CD4-positive, CD25-positive, alpha-beta regulatory T cell (primary cell): Measurements from ENCODE around the gene CCSER1. TPM values are rescaled to one million over a fixed set of nuclear protein-coding genes. Genes with fewer than 3 reads are reported as not detected.

Experiments
- ATAC-seq, 2 donors: fragments of 150-1000 bp; cut with Tn5 transposase; one replicate each; pipeline ENCODE4 v1.10.0; 2021; ENCODE audit warnings: low read depth in 2 of 2, moderate number of reproducible peaks in 2 of 2, moderate library complexity in 1 of 2
- DNase-seq, 3 donors: peaks; one replicate each; pipeline versions ENCODE4 v3.0.0 to v3.0.0-alpha.2; 2012 to 2022; ENCODE audit warnings: mixed read lengths in 1 of 3
- H3K27ac ChIP-seq: one replicate; pipeline ENCODE4 v1.7.0; 2013; ENCODE audit warnings: mild to moderate bottlenecking, low read length; ENCODE audit not compliant: insufficient read depth, poor library complexity, severe bottlenecking
- H3K27me3 ChIP-seq: one replicate; pipeline ENCODE4 v1.7.0; 2013; ENCODE audit warnings: low read length; ENCODE audit not compliant: control insufficient read depth, insufficient read depth
- H3K36me3 ChIP-seq: one replicate; pipeline ENCODE4 v1.7.0; 2013; ENCODE audit warnings: mild to moderate bottlenecking, low read length, moderate library complexity; ENCODE audit not compliant: control insufficient read depth, insufficient read depth
- H3K4me1 ChIP-seq: 2 replicates; pipeline ENCODE4 v1.7.0; 2013; ENCODE audit warnings: mild to moderate bottlenecking, low read length; ENCODE audit not compliant: insufficient read depth, control insufficient read depth, poor library complexity, severe bottlenecking
- H3K4me3 ChIP-seq: one replicate; pipeline ENCODE4 v1.7.0; 2013; ENCODE audit warnings: low read depth, mild to moderate bottlenecking, low read length, moderate library complexity
- H3K9me3 ChIP-seq, 2 experiments: 1 replicate in 1 of 2; 2 replicates in 1 of 2; pipeline ENCODE4 v1.7.0; 2013; ENCODE audit warnings: low read length in 2 of 2, mild to moderate bottlenecking in 1 of 2, moderate library complexity in 1 of 2; ENCODE audit not compliant: control insufficient read depth in 2 of 2
- H3K27ac Mint-ChIP-seq, 3 donors: one replicate each; pipeline ENCODE4 v1.8.0; 2020 to 2022; ENCODE audit warnings: mild to moderate bottlenecking in 3 of 3, mixed read lengths in 3 of 3, moderate library complexity in 2 of 3
- H3K27me3 Mint-ChIP-seq: one replicate; pipeline ENCODE4 v1.8.0; 2022; ENCODE audit warnings: mild to moderate bottlenecking, mixed read lengths
- H3K36me3 Mint-ChIP-seq: one replicate; pipeline ENCODE4 v1.8.0; 2020; ENCODE audit warnings: mixed read lengths
- H3K4me1 Mint-ChIP-seq, 4 donors: one replicate each; pipeline ENCODE4 v1.8.0; 2020 to 2022; ENCODE audit warnings: mixed read lengths in 4 of 4, mild to moderate bottlenecking in 1 of 4
- H3K4me3 Mint-ChIP-seq, 4 donors: one replicate each; pipeline ENCODE4 v1.8.0; 2020 to 2022; ENCODE audit warnings: mild to moderate bottlenecking in 4 of 4, mixed read lengths in 4 of 4, moderate library complexity in 3 of 4
- H3K9me3 Mint-ChIP-seq, 7 donors: one replicate each; pipeline ENCODE4 v1.8.0; 2020 to 2022; ENCODE audit warnings: mixed read lengths in 7 of 7, mild to moderate bottlenecking in 3 of 7, moderate library complexity in 2 of 7
- polyA plus RNA-seq, 4 donors: library from polyadenylated mRNA; unstranded; fragments of 300-500 nt; fragmentation: Illumina TruSeq; gene quantifications; one replicate each; pipeline ENCODE4 v1.2.3, GENCODE V29; 2021
- total RNA-seq: library from RNA; stranded (reverse); gene quantifications from one replicate; pipeline ENCODE4 v1.2.3, GENCODE V29; 2022

The CCSER1 gene
- total and polyA plus RNA-seq, 5 donors from 2014 or later = 0.20 to 0.60 TPM; not detected in 3

- Histone ChIP-seq H3K27me3 (no peaks in the 10 kb centered on the region), H3K4me3 (no peak overlapping the region), H3K4me1 (no peaks in the 10 kb centered on the region), H3K9me3 (no peaks in the 10 kb centered on the region), H3K36me3 (no peaks in the 10 kb centered on the region), H3K27ac (no peak overlapping the region)
- H3K36me3 Mint-ChIP-seq = no peaks in the 10 kb centered on the region
- H3K4me1 Mint-ChIP-seq = no peaks in the 10 kb centered on the region
- no peak overlapping the region for H3K27ac Mint-ChIP-seq
- ATAC-seq (no peak), DNase-seq (no peak)
- H3K4me3 Mint-ChIP-seq = no peak overlapping the region
- peaks cover 0 to 8% (median 2%) of the 10 kb centered on the region in 7 donors for H3K9me3 Mint-ChIP-seq
- no peaks in the 10 kb centered on the region for H3K27me3 Mint-ChIP-seq
These were observed 591.7 kb downstream of the CCSER1 start for GRCh38 chr4:90718931-90719330.

- no peaks in the 10 kb centered on the region for H3K36me3 Mint-ChIP-seq
- no peaks in the 10 kb centered on the region for H3K4me1 Mint-ChIP-seq
- no peak overlapping the region for H3K27ac Mint-ChIP-seq
- Histone ChIP-seq H3K9me3 (peaks cover 0 to 2% of the 10 kb centered on the region in 2 experiments), H3K4me1 (no peaks in the 10 kb centered on the region), H3K4me3 (no peak overlapping the region), H3K27me3 (no peaks in the 10 kb centered on the region), H3K36me3 (no peaks in the 10 kb centered on the region), H3K27ac (no peak overlapping the region)
- peaks cover 0 to 7% (median 3%) of the 10 kb centered on the region in 7 donors for H3K9me3 Mint-ChIP-seq
- DNase-seq (no peak), ATAC-seq (no peak)
- no peaks in the 10 kb centered on the region for H3K27me3 Mint-ChIP-seq
- no peak overlapping the region for H3K4me3 Mint-ChIP-seq
These were observed 600.7 kb downstream of the CCSER1 start for GRCh38 chr4:90727938-90728337.

GRCh38 chr4:90730752-90731151, 603.6 kb downstream of the CCSER1 start:
- Histone ChIP-seq H3K4me3 (no peak overlapping the region), H3K9me3 (peaks cover 0 to 2% of the 10 kb centered on the region in 2 experiments), H3K36me3 (no peaks in the 10 kb centered on the region), H3K4me1 (no peaks in the 10 kb centered on the region), H3K27me3 (no peaks in the 10 kb centered on the region), H3K27ac (no peak overlapping the region)
- no peaks in the 10 kb centered on the region for H3K36me3 Mint-ChIP-seq
- H3K9me3 Mint-ChIP-seq = peaks cover 0 to 10% (median 6%) of the 10 kb centered on the region in 7 donors
- DNase-seq (no peak), ATAC-seq (no peak)
- no peaks in the 10 kb centered on the region for H3K27me3 Mint-ChIP-seq
- no peak overlapping the region for H3K27ac Mint-ChIP-seq
- no peak overlapping the region for H3K4me3 Mint-ChIP-seq
- no peaks in the 10 kb centered on the region for H3K4me1 Mint-ChIP-seq

DNA sequence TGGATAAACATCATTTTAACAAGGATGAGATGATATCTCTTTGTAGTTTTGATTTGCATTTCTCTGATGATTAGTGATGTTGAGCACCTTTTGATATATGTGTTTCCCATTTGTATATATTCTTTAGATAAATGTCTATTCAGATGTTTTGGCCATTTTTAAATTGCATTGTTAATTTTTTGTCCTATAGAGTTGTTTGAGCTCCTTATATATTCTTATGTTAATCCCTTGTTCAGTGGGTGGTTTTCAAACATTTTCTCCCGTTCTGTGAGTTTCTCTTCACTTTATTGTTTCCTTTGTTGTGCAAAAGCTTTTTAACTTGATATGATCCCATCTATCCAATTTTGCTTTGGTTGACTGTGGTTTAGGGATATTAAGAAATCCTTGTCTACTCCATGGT, 606.0 kb downstream of the CCSER1 start:
- H3K4me3 Mint-ChIP-seq = no peak overlapping the region
- DNase-seq = no peak
- H3K9me3 Mint-ChIP-seq = peaks cover 0 to 10% (median 6%) of the 10 kb centered on the region in 7 donors
- ATAC-seq = no peak
- H3K27ac Mint-ChIP-seq = no peak overlapping the region
- Histone ChIP-seq H3K9me3 (no peaks in the 10 kb centered on the region), H3K36me3 (no peaks in the 10 kb centered on the region), H3K27me3 (no peaks in the 10 kb centered on the region), H3K4me3 (no peak overlapping the region), H3K4me1 (no peaks in the 10 kb centered on the region), H3K27ac (no peak overlapping the region)
- no peaks in the 10 kb centered on the region for H3K36me3 Mint-ChIP-seq
- H3K4me1 Mint-ChIP-seq = no peaks in the 10 kb centered on the region
- no peaks in the 10 kb centered on the region for H3K27me3 Mint-ChIP-seq

DNA sequence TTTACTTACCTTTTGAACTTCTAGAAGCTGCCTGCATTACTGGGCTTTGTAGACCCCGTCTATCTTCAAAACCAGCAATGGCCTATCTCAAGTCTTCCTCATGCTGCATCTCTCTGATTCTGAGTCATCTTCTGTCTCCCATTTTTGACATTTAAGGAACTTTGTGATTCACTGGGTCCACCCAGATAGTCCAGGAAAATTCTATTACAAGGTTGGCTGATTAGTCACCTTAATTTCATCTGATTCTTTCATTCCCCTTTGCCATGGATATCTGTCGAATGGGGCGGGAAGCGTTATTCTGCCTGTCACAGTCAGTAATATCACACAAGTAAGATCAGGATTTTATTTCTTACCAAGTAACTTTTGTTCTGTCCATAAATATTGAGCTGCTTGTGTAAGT, 618.0 kb downstream of the CCSER1 start:
- no peaks in the 10 kb centered on the region for H3K27me3 ChIP-seq
- ATAC-seq = no peak
- Mint-ChIP-seq H3K27ac (no peak overlapping the region), H3K4me1 (no peaks in the 10 kb centered on the region), H3K27me3 (no peaks in the 10 kb centered on the region), H3K36me3 (no peaks in the 10 kb centered on the region), H3K9me3 (peaks cover 1 to 7% (median 5%) of the 10 kb centered on the region in 7 donors), H3K4me3 (no peak overlapping the region)
- no peaks in the 10 kb centered on the region for H3K4me1 ChIP-seq
- no peaks in the 10 kb centered on the region for H3K36me3 ChIP-seq
- no peak overlapping the region for H3K27ac ChIP-seq
- no peaks in the 10 kb centered on the region for H3K9me3 ChIP-seq
- H3K4me3 ChIP-seq = no peak overlapping the region
- no peak for DNase-seq

- Histone ChIP-seq H3K9me3 (no peaks in the 10 kb centered on the region), H3K27me3 (no peaks in the 10 kb centered on the region), H3K36me3 (no peaks in the 10 kb centered on the region), H3K4me1 (no peaks in the 10 kb centered on the region), H3K27ac (no peak overlapping the region), H3K4me3 (no peak overlapping the region)
- no peak for DNase-seq
- ATAC-seq = no peak
- H3K27me3 Mint-ChIP-seq = no peaks in the 10 kb centered on the region
- H3K4me1 Mint-ChIP-seq = no peaks in the 10 kb centered on the region
- H3K27ac Mint-ChIP-seq = no peak overlapping the region
- H3K9me3 Mint-ChIP-seq = peaks cover 0 to 3% (median 0%) of the 10 kb centered on the region in 7 donors
- H3K36me3 Mint-ChIP-seq = no peaks in the 10 kb centered on the region
- H3K4me3 Mint-ChIP-seq = no peak overlapping the region
These were observed 625.9 kb downstream of the CCSER1 start for GRCh38 chr4:90753068-90753467.

GRCh38 chr4:90757534-90758060, 630.4 kb downstream of the CCSER1 start:
- no peaks in the 10 kb centered on the region for H3K36me3 ChIP-seq
- H3K4me1 ChIP-seq = no peaks in the 10 kb centered on the region
- Mint-ChIP-seq H3K4me3 (no peak overlapping the region), H3K4me1 (no peaks in the 10 kb centered on the region), H3K27me3 (no peaks in the 10 kb centered on the region), H3K27ac (no peak overlapping the region), H3K9me3 (peaks cover 0 to 5% (median 1%) of the 10 kb centered on the region in 7 donors), H3K36me3 (no peaks in the 10 kb centered on the region)
- DNase-seq (no peak), ATAC-seq (no peak)
- no peaks in the 10 kb centered on the region for H3K9me3 ChIP-seq
- no peak overlapping the region for H3K4me3 ChIP-seq
- no peaks in the 10 kb centered on the region for H3K27me3 ChIP-seq
- H3K27ac ChIP-seq = no peak overlapping the region

DNA sequence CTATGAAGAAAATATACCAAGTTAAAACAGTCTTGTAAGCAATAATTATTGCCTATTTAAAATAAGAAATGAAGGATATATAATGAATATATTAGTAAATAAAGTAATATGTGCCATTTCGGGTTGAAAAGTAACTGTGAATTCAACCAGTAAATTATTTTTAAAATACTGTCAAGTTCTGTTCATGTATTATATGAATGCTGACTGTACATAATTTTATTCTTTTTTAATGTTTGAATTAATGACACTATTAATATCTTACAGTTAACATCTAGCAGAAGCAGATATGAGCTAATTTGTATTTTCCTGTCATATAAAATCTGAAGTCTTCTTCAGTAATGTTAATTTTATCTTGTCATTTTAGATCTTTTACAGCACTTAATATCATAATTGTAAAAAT, 632.9 kb downstream of the CCSER1 start:
- Histone ChIP-seq H3K4me3 (no peak overlapping the region), H3K4me1 (no peaks in the 10 kb centered on the region), H3K9me3 (peaks cover 0 to 3% of the 10 kb centered on the region in 2 experiments), H3K27me3 (no peaks in the 10 kb centered on the region), H3K27ac (no peak overlapping the region), H3K36me3 (no peaks in the 10 kb centered on the region)
- no peak for ATAC-seq
- Mint-ChIP-seq H3K9me3 (peaks cover 0 to 5% (median 3%) of the 10 kb centered on the region in 7 donors), H3K27ac (no peak overlapping the region), H3K4me1 (no peaks in the 10 kb centered on the region), H3K36me3 (no peaks in the 10 kb centered on the region), H3K4me3 (no peak overlapping the region), H3K27me3 (no peaks in the 10 kb centered on the region)
- no peak for DNase-seq
